ENCODE results near the gene RMND5B. TPM values are rescaled to one million over a fixed set of nuclear protein-coding genes. Genes with fewer than 3 reads are reported as not detected.
"Not testable (repeated sequence)": the region's sequence is repeated elsewhere in the genome, so short reads cannot be mapped to it uniquely, and the experiment has no call there.

Gene RMND5B
- total and polyA plus RNA-seq, 7 donors: 25.2 to 44.8 (median 37.5) TPM

GRCh38 chr5:178129296-178129695 is 1.5 kb upstream of the RMND5B start:
- Histone ChIP-seq H3K27me3 (no peaks in the 10 kb centered on the region), H3K36me3 (peaks cover 0 to 9% (median 0%) of the 10 kb centered on the region in 4 donors), H3K27ac (no peak overlapping the region), H3K9me3 (no peaks in the 10 kb centered on the region), H3K4me3 (no peak overlapping the region), H3K4me1 (peaks cover 0 to 21% (median 14%) of the 10 kb centered on the region in 4 donors)
- no peak for DNase-seq
- TF ChIP-seq, protein P1, sequence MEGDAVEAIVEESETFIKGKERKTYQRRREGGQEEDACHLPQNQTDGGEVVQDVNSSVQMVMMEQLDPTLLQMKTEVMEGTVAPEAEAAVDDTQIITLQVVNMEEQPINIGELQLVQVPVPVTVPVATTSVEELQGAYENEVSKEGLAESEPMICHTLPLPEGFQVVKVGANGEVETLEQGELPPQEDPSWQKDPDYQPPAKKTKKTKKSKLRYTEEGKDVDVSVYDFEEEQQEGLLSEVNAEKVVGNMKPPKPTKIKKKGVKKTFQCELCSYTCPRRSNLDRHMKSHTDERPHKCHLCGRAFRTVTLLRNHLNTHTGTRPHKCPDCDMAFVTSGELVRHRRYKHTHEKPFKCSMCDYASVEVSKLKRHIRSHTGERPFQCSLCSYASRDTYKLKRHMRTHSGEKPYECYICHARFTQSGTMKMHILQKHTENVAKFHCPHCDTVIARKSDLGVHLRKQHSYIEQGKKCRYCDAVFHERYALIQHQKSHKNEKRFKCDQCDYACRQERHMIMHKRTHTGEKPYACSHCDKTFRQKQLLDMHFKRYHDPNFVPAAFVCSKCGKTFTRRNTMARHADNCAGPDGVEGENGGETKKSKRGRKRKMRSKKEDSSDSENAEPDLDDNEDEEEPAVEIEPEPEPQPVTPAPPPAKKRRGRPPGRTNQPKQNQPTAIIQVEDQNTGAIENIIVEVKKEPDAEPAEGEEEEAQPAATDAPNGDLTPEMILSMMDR (IDR thresholded peaks at IDR 0.05): no peak
- no peak for TF ChIP-seq EP300 (IDR thresholded peaks at IDR 0.05)
- intact Hi-C loops (cut with DNase I): no loop called here
- WGBS, 2 donors: 95 to 97% methylated on average over 9 of the region's 9 CpGs

DNA sequence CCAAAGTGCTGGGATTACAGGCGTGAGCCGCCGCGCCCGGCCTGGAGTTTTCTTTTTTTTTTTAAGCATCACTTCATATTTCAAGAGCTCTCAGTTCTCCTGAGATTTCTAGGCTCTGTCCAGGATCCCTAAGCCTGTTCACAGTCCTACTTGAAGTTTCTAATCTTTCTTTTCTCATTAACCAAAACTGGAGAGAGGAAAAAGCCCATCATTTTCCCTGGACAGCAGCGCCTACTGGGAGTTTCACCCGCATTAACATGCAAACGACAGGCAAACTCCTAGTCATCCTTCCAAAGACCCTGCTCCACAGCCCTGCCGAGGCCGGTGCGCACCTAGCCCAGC is 609 bp upstream of the RMND5B start:
- Histone ChIP-seq H3K36me3 (peaks cover 0 to 16% (median 0%) of the 10 kb centered on the region in 4 donors), H3K27ac (peak overlapping the region; percentile 88 to 97 (median 91)), H3K4me1 (peaks cover 0 to 19% (median 14%) of the 10 kb centered on the region in 4 donors), H3K4me3 (peak overlapping the region; percentile 78 to 97 (median 86))
- 7 to 9% methylated on average over 11 of the region's 11 CpGs for WGBS, 2 donors
- H3K27me3 ChIP-seq, H3K9me3 ChIP-seq, DNase-seq: not testable (repeated sequence)
- intact Hi-C loops (cut with DNase I): loop anchor here (2.0 to 10.0 kb wide), 2 partner anchors 23 to 475 kb away; partner anchors contain the start of gene NHP2

- Histone ChIP-seq H3K4me1 (peaks cover 0 to 19% (median 14%) of the 10 kb centered on the region in 4 donors), H3K36me3 (peaks cover 0 to 27% (median 6%) of the 10 kb centered on the region in 4 donors), H3K9me3 (no peaks in the 10 kb centered on the region), H3K27ac (peak overlapping the region; percentile 88 to 97 (median 91)), H3K27me3 (no peaks in the 10 kb centered on the region), H3K4me3 (peak overlapping the region; percentile 78 to 97 (median 86))
- intact Hi-C loops (cut with DNase I): loop anchor here (2.0 to 10.0 kb wide), 2 partner anchors 21 to 473 kb away; partner anchors contain the start of gene NHP2
- TF ChIP-seq POLR2A (IDR thresholded peaks at IDR 0.05): no peak
- no peak for TF ChIP-seq EP300 (IDR thresholded peaks at IDR 0.05)
- TF ChIP-seq POLR2AphosphoS5 (IDR thresholded peaks at IDR 0.05): no peak
- TF ChIP-seq, protein P1 (IDR thresholded peaks at IDR 0.05): no peak
- WGBS, 2 donors: 9 to 36% methylated on average over 10 of the region's 10 CpGs
- no peak for DNase-seq
These were observed 707 bp downstream of the RMND5B start for GRCh38 chr5:178131446-178131996.

DNA sequence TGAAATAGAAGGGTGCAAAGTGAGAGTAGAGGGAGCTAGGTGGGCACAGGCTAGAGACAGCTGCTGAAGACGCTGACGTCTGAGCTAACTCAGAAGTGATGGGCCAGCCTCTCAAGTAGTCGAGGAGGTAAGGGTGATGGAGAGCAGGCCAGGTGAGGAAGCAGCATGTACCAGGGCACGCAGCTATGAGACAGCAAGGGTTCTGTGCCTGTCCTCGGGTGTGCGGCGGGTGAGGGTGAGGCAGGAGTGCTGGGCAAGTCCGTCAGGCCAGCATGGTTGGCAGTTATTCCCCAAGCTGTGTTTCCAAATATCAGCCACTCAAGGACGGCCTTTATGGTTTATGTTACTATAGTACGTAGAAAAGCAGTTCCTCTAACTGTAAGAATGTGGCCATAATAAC is 6.2 kb downstream of the RMND5B start:
- intact Hi-C loops (cut with DNase I): loop anchor here (10.0 kb wide), 1 partner anchor 468 kb away; no protein-coding TSS in a partner anchor
- Histone ChIP-seq H3K27me3 (no peaks in the 10 kb centered on the region), H3K4me1 (peaks cover 0 to 5% (median 3%) of the 10 kb centered on the region in 4 donors), H3K9me3 (no peaks in the 10 kb centered on the region), H3K4me3 (no peak overlapping the region), H3K36me3 (peaks cover 0 to 67% (median 7%) of the 10 kb centered on the region in 4 donors), H3K27ac (no peak overlapping the region)
- DNase-seq: no peak
- TF ChIP-seq, protein P1 (IDR thresholded peaks at IDR 0.05): no peak
- TF ChIP-seq POLR2A (IDR thresholded peaks at IDR 0.05) (no peak), POLR2AphosphoS5 (IDR thresholded peaks at IDR 0.05) (no peak), EP300 (IDR thresholded peaks at IDR 0.05) (no peak)
- 87 to 93% methylated on average over 10 of the region's 10 CpGs for WGBS, 2 donors

DNA sequence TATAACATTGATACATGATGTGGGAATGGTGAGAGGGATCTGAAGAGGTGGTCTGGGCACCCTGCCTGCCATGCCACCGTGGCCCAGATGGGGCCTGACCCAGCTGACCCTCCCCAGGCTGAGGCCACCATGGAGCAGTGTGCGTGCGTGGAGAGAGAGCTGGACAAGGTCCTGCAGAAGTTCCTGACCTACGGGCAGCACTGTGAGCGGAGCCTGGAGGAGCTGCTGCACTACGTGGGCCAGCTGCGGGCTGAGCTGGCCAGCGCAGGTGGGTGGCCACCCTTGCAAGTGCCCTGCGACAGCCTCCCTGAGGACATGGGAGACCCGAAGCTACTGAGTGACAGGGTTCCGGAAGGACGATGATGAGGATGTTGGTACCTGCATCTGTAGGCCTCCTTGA is 7.2 kb downstream of the RMND5B start:
- peaks cover 9 to 77% (median 10%) of the 10 kb centered on the region in 4 donors for H3K36me3 ChIP-seq
- H3K27me3 ChIP-seq: no peaks in the 10 kb centered on the region
- intact Hi-C loops (cut with DNase I): loop anchor here (10.0 kb wide), 1 partner anchor 467 kb away; no protein-coding TSS in a partner anchor

More for the DNA sequence above, 7.2 kb downstream of the RMND5B start:
- H3K4me3 ChIP-seq: no peak overlapping the region
- 93 to 95% methylated on average over 12 of the region's 12 CpGs for WGBS, 2 donors
- no peak for DNase-seq
- TF ChIP-seq POLR2A (IDR thresholded peaks at IDR 0.05): no peak
- TF ChIP-seq, protein P1 (IDR thresholded peaks at IDR 0.05): no peak
- no peak for TF ChIP-seq POLR2AphosphoS5 (IDR thresholded peaks at IDR 0.05)
- no peak for TF ChIP-seq EP300 (IDR thresholded peaks at IDR 0.05)
- no peak overlapping the region for H3K27ac ChIP-seq
- H3K9me3 ChIP-seq: no peaks in the 10 kb centered on the region
- H3K4me1 ChIP-seq: peaks cover 0 to 7% (median 0%) of the 10 kb centered on the region in 4 donors

Measured in sigmoid colon (tissue), 7 donors.